Middle frontal gyrus (tissue), 1 donor: Measurements from ENCODE around the gene ANKRD12.
"Not testable (repeated sequence)": the region's sequence is repeated elsewhere in the genome, so short reads cannot be mapped to it uniquely, and the experiment has no call there.

Experiments used
- DNase-seq: peaks from one replicate; pipeline ENCODE4 v3.0.0-alpha.2; 2015; ENCODE audit warnings: low spot score; ENCODE audit errors: extremely low spot score

The ANKRD12 gene

GRCh38 chr18:9140984-9141383 is 4.4 kb downstream of the ANKRD12 start:
- no peak for DNase-seq

DNA sequence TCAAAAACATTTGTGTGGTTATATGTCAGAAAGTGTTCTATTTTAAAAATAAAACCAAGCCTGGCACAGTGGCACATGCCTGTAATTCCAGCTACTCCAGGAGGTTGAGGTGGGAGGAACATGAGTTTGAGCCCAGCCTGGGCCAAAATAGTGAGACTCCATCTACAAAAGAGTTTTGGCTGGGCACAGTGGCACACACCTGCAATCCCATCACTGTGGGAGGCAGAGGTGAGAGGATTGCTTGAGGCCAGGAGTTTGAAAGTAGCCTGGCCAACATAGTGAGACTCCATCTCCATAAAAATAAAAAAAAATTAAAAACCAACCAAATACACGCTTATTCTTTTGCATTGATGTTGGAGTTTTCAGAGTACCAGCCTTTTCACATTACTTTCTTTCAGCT is 9.6 kb downstream of the ANKRD12 start:
- DNase-seq = no peak

DNA sequence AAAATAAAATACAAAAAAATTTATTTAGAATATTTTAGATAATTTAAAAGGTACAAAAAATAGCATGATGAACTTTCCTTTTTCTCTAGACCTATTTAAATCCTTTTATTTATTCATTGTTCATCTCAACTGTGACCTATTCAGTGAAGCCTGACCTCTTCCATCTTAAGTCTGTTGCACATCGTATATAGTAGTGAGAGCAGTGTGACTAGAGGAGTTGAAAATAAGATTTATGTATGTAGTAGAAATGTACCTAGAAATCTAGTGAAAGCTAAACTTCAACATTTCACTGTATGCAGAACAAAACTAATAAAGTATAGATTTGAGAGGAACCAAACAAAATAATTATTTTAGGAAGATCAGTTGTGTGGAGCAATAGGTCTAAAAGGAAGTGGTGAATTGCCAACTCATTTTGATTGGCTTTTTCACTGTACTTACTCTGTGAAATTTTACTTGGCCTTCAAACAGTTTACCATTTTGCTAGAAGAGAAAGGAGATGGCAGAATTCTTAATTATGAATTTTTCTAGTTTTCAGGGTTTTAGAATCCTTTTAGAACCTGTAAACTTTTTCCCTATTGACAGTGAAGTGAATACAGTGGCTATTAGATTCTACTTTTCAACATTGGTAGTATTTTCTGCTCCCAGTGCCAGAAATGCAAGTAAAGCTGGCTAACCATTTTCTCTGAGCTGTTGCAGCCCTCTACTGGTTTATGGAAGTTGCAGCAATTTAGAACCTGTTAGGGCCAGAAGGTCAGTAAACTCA is 11.0 kb downstream of the ANKRD12 start:
- DNase-seq = no peak

DNA sequence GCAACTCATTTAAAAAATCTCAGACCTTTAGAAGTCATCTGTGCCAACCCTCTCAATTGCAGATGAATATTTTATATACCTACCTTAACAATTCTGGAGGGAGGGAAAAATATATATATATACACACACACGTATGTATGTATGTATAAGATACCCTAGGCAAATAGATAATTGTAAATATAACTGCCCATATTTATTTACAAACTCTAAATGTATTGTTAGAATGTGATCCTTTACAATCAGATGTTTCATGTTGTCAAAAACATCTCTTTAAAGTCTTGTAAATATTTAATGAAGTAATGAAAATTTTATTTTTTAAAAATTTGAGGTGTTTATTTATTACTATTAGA is 11.6 kb downstream of the ANKRD12 start:
- DNase-seq = no peak

DNA sequence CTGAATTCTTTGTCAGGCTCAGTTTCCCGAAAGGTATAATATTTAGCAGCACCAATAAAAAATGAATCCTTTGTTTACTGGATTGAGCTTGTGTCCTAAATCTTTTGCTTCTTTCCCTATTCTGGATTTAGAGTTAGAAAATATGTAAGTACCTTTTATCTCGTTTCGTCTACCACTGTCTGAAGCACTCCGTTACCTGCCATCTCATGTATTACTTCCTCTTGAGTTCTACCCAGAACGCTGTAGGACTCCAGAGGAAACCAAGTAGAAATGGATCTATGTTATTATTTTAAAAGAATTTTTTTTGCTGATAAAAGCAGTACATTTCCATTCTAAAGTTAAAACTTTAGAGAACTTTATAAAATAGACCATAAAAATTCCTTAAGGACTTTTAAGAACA is 13.5 kb downstream of the ANKRD12 start:
- no peak for DNase-seq

- DNase-seq = no peak
These were observed 16.7 kb downstream of the ANKRD12 start for GRCh38 chr18:9153256-9153655.

GRCh38 chr18:9156604-9157249 is 20.1 kb downstream of the ANKRD12 start:
- no peak for DNase-seq

DNA sequence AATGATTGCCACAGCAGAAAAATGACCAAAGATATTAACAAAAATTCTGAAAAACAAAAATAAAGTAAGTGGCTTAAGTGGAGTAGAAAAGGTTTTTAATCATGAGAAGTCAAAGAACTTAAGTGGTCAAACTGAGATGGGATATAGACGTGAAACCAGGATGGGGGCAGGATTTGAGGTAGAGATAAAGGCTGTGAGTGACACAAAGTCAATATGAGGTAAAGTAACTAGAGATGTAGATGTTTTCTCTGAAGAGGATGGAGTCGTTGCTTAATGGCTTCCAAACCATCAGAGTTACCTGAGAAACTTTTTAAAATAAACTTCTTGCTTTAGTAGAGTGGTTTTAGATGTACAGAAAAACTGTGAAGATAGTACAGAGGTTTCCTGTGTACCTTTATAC is 21.2 kb downstream of the ANKRD12 start:
- DNase-seq = no peak

GRCh38 chr18:9160014-9160413 is 23.4 kb downstream of the ANKRD12 start:
- no peak for DNase-seq

DNA sequence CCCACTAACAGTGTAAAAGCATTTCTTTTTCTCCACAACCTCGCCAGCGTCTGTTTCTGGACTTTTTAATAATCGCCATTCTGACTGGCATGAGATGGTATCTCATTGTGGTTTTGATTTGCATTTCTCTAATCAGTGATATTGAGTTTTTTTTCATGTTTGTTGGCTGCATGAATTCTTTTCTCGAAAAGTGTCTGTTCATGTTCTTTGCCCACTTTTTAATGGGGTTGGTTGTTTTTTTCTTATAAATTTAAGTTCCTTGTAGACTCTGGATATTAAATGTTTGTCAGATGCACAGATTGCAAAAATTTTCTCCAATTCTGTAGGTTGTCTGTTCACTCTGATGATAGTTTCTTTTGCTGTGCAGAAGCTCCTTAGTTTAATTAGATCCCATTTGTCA is 26.1 kb downstream of the ANKRD12 start:
- DNase-seq = not testable (repeated sequence)

DNA sequence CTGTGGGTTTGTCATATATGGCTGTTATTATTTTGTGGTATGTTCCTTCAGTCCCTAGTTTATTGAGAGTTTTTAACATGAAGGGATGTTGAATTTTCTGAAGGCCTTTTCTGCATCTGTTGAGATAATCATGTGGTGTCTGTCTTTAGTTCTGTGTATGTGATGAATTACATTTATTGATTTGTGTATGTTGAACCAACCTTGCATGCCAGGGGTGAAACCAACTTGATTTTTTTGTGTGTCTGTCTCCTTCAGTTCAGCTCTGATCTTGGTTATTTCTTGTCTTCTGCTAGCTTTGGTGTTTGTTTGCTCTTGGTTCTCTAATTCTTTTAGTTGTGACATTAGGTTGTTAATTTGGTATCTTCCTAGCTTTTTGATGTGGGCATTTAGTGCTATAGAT is 27.6 kb downstream of the ANKRD12 start:
- DNase-seq = not testable (repeated sequence)

DNA sequence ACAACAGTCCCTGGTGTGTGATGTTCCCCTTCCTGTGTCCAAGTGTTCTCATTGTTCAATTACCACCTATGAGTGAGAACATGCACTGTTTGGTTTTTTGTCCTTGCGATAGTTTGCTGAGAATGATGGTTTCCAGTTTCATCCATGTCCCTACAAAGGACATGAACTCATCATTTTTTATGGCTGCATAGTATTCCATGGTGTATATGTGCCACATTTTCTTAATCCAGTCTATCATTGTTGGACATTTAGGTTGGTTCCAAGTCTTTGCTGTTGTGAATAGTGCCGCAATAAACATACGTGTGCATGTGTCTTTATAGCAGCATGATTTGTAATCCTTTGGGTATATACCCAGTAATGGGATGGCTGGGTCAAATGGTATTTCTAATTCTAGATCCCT is 29.3 kb downstream of the ANKRD12 start:
- DNase-seq = not testable (repeated sequence)

- not testable (repeated sequence) for DNase-seq
These were observed 32.9 kb downstream of the ANKRD12 start for GRCh38 chr18:9169515-9169914.

GRCh38 chr18:9171919-9172318 is 35.3 kb downstream of the ANKRD12 start:
- not testable (repeated sequence) for DNase-seq

- DNase-seq = no peak
These were observed 36.0 kb downstream of the ANKRD12 start for GRCh38 chr18:9172506-9173127.

DNA sequence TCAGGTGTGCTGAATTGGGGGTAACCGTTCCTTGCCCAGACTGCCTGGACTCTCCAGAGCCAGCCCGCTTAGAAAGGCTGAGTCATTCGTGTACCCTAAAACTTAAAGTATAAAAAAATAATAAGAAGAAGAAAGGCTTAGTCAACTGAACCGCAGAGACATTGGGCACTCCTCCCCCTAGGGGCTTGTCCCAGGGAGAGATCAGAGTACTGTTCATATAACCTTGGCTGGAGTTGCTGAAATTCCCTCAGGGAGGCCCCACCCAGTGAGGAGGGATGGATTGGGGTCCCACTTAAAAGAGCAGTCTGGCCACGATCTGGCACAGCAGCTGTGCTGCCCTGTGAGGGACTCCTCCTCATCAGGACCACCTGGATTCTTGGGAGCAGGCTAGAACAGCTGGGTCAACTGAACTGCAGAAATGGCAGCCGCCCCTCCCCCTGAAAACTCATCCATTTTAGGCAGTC is 37.2 kb downstream of the ANKRD12 start:
- DNase-seq = no peak

DNA sequence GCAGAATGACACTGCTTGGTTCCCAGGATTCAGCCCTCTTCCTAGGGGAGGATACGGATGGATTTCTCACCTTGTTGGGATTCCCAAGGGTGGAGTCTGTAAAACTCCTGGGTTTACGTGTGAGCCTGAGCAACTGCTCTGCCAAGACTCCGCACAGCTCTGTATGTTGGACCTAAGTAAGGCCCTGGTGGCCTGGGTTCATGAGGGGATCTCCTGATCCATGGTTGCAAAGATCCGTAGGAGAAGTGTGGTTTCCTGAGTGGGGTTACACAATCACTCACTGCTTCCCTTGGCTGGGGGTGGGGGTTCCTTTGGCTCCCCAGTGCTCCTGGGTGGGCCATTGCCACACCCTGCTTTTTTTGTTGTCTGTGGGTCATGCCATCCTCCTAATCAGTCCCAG is 37.7 kb downstream of the ANKRD12 start:
- no peak for DNase-seq

DNA sequence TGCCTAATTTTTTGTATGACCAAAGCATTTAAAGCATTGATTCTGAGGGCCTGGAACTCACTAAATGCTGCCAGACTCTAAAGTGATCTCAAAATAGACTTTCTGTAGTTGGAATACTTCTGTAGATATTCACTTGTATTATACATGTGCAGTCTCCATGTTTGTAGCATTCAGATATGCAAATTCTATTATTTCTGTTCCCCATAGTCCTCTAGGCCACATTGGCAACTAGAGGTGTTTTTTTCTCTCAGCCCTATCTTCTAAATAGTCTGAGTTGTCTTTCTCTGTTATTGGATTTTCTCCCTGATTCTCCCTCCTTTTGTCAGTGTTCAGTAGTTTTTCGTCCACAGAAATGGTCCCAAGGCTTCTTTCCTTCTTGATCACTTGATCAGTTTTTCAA is 38.5 kb downstream of the ANKRD12 start:
- no peak for DNase-seq

- no peak for DNase-seq
These were observed 40.5 kb downstream of the ANKRD12 start for GRCh38 chr18:9177031-9177430.

DNA sequence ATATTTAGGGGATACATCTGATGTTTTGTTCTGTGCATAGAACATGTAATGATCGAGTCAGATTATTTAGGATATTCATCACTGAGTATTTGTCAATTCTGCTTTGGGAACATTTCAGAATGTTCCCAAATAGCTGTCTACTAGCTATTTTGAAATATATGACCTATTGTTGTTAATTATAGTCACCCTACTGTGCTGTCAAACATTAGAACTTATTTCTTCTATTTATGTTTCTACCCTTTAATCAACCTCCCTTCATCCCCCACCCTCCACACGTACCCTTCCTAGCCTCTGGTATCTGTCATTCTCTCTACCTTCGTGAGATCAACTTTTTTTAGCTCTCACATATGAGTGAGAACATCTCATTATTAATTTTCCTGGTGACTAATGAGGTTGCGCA is 40.9 kb downstream of the ANKRD12 start:
- DNase-seq = no peak

- no peak for DNase-seq
These were observed 42.0 kb downstream of the ANKRD12 start for GRCh38 chr18:9178557-9178956.

GRCh38 chr18:9181275-9181674 is 44.7 kb downstream of the ANKRD12 start:
- no peak for DNase-seq
